ENCODE data around the gene ZFYVE27.

- TF ChIP-seq CTCF (IDR thresholded peaks at IDR 0.05 in 2 of 3, conservative IDR thresholded peaks at IDR 0.05 in 1 of 3; ENCODE audit: control insufficient read depth in 2 of 3, extremely low read depth in 1 of 3, insufficient read depth in 1 of 3, low read depth in 3 of 3, low read length in 3 of 3) (no peak), POLR2A (IDR thresholded peaks at IDR 0.05; ENCODE audit: low read depth, low read length) (no peak), PKNOX1 (IDR thresholded peaks at IDR 0.05) (no peak), SIN3A (IDR thresholded peaks at IDR 0.05; ENCODE audit: low read depth, low read length) (no peak), SMAD1 (IDR thresholded peaks at IDR 0.05; ENCODE audit: low read depth, partially characterized antibody) (no peak), RAD21 (IDR thresholded peaks at IDR 0.05; ENCODE audit: insufficient read depth, low read depth, low read length) (no peak), JUNB (IDR thresholded peaks at IDR 0.05) (no peak), YY1 (IDR thresholded peaks at IDR 0.05; ENCODE audit: low read depth, low read length) (no peak), MAX (IDR thresholded peaks at IDR 0.05; ENCODE audit: low read depth, low read length) (no peak), ZNF274 (IDR thresholded peaks at IDR 0.05; ENCODE audit: insufficient read depth, insufficient read length) (no peak), ETV6 (conservative IDR thresholded peaks at IDR 0.05 in 1 of 2, IDR thresholded peaks at IDR 0.05 in 1 of 2; ENCODE audit: borderline replicate concordance in 1 of 2, low read depth in 1 of 2) (no peak), POLR2AphosphoS5 (IDR thresholded peaks at IDR 0.05; ENCODE audit: low read length) (no peak)
Observed at GRCh38 chr10:97805096-97805884, 68.4 kb downstream of the ZFYVE27 start.
